ENCODE results near the gene LRIT3. TPM values are rescaled to one million over a fixed set of nuclear protein-coding genes. Genes with fewer than 3 reads are reported as not detected.

LRIT3 gene, protein sequence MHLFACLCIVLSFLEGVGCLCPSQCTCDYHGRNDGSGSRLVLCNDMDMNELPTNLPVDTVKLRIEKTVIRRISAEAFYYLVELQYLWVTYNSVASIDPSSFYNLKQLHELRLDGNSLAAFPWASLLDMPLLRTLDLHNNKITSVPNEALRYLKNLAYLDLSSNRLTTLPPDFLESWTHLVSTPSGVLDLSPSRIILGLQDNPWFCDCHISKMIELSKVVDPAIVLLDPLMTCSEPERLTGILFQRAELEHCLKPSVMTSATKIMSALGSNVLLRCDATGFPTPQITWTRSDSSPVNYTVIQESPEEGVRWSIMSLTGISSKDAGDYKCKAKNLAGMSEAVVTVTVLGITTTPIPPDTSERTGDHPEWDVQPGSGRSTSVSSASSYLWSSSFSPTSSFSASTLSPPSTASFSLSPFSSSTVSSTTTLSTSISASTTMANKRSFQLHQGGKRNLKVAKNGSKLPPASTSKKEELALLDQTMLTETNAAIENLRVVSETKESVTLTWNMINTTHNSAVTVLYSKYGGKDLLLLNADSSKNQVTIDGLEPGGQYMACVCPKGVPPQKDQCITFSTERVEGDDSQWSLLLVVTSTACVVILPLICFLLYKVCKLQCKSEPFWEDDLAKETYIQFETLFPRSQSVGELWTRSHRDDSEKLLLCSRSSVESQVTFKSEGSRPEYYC
- total RNA-seq (under 1 TPM in 2 of 10 donors, not detected in 8; 0.06 to 0.07 TPM), polyA plus RNA-seq (under 1 TPM; 0.03 to 0.15 TPM)
- long read RNA-seq, donor 1: 0 reads
- long read RNA-seq, donor 2: 0 reads
- long read RNA-seq, donor 3: 0 reads

GRCh38 chr4:109847896-109848442 is at the start of gene LRIT3:
LRIT3 (plus strand) TSS chr4:109848107; CDS start chr4:109848202, 95 bp downstream.
- Histone ChIP-seq H3K36me3 (no peaks in the 10 kb centered on the region), H3K27ac (no peak within 1 kb of the TSS), H3K4me3 (no peak within 1 kb of the TSS), H3K4me1 (no peaks in the 10 kb centered on the region), H3K27me3 (no peaks in the 10 kb centered on the region), H3K9me3 (no peaks in the 10 kb centered on the region)
- intact Hi-C loops (cut with DNase I): no loop called here
- DNase-seq (no peak), ATAC-seq (no peak)
- 81 to 89% methylated on average over 5 of the region's 5 CpGs for WGBS, 2 donors
- TF ChIP-seq, protein P1, sequence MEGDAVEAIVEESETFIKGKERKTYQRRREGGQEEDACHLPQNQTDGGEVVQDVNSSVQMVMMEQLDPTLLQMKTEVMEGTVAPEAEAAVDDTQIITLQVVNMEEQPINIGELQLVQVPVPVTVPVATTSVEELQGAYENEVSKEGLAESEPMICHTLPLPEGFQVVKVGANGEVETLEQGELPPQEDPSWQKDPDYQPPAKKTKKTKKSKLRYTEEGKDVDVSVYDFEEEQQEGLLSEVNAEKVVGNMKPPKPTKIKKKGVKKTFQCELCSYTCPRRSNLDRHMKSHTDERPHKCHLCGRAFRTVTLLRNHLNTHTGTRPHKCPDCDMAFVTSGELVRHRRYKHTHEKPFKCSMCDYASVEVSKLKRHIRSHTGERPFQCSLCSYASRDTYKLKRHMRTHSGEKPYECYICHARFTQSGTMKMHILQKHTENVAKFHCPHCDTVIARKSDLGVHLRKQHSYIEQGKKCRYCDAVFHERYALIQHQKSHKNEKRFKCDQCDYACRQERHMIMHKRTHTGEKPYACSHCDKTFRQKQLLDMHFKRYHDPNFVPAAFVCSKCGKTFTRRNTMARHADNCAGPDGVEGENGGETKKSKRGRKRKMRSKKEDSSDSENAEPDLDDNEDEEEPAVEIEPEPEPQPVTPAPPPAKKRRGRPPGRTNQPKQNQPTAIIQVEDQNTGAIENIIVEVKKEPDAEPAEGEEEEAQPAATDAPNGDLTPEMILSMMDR (IDR thresholded peaks at IDR 0.05): no peak

DNA sequence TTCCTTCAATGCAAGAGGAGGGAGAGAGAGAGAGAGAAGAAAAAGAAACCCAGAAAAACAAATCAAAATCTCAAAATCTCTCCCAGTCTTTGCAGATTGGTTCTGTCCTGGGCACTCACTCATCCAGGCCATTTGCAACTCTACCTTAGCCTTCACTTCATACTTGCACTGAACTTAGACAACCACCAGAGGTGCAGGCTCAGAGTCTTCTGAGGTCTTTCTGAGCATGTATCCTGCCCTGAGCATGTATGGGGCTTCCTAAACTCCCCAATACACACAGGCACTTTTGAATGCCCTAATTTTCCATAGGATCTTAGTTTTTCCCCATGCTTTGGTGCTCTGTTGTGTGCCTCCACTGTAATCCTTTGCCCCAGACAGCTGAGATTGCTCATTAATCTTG is 49.0 kb upstream of the LRIT3 start:
- DNase-seq (no peak), ATAC-seq (no peak)
- Histone ChIP-seq H3K9me3 (peaks cover 0 to 44% (median 18%) of the 10 kb centered on the region in 11 donors), H3K27ac (no peak overlapping the region), H3K4me1 (peaks cover 0 to 13% (median 3%) of the 10 kb centered on the region in 9 donors), H3K27me3 (no peaks in the 10 kb centered on the region), H3K4me3 (no peak overlapping the region), H3K36me3 (no peaks in the 10 kb centered on the region)
- TF ChIP-seq, protein P1 (IDR thresholded peaks at IDR 0.05): no peak
- intact Hi-C loops (cut with DNase I): no loop called here

- H3K9me3 ChIP-seq: peaks cover 0 to 22% (median 5%) of the 10 kb centered on the region in 11 donors
- H3K27me3 ChIP-seq: no peaks in the 10 kb centered on the region
- intact Hi-C loops (cut with DNase I): loop anchor here in 3 of 10 donors (5.0 to 10.0 kb wide), 3 partner anchors 69 to 99 kb away; partner anchors contain the start of genes CASP6 (in 3 of the 3) and PLA2G12A (in 2 of the 3)
- H3K36me3 ChIP-seq: no peaks in the 10 kb centered on the region
- ATAC-seq: peak in 1 of 8 donors; percentile 58
- H3K4me3 ChIP-seq: peak overlapping the region; percentile 16 to 54 (median 48)
- TF ChIP-seq, protein P1 (IDR thresholded peaks at IDR 0.05): no peak
- DNase-seq: no peak
- H3K4me1 ChIP-seq: peaks cover 0 to 13% (median 3%) of the 10 kb centered on the region in 9 donors
- 49 to 57% methylated on average over 4 of the region's 4 CpGs for WGBS, 2 donors
- peak overlapping the region in 8 of 10 donors; percentile 2 to 74 (median 58) for H3K27ac ChIP-seq
Observed at GRCh38 chr4:109801099-109801789, 46.7 kb upstream of the LRIT3 start.
